SK-N-SH (cell line): ENCODE measurements around the gene CCDC27.

Experiments
- CTCF ChIP-seq: fragments of 200-600 bp; sonication (generic); IDR thresholded peaks from 2 replicates; pipeline ENCODE4 v1.6.1; 2017; ENCODE audit warnings: antibody characterized with exemption, mild to moderate bottlenecking, moderate library complexity
- FOXJ3 ChIP-seq: sonication (generic); formaldehyde crosslinking; IDR thresholded peaks from 2 replicates; pipeline ENCODE4 v1.5.1; 2020; ENCODE audit warnings: mild to moderate bottlenecking, missing genetic modification reagents
- MEF2A ChIP-seq: IDR thresholded peaks from 2 replicates; pipeline ENCODE4 v1.4.0; 2012; ENCODE audit warnings: low read depth, borderline replicate concordance
- PBX3 ChIP-seq: IDR thresholded peaks from 2 replicates; pipeline ENCODE4; 2012
- POLR2AphosphoS5 ChIP-seq: IDR thresholded peaks from 2 replicates; pipeline ENCODE4 v1.6.1; 2012; ENCODE audit warnings: low read depth, low read length
- SIN3A ChIP-seq: IDR thresholded peaks from 2 replicates; pipeline ENCODE4 v1.6.1; 2012; ENCODE audit warnings: low read depth, mild to moderate bottlenecking, low read length, moderate library complexity, borderline replicate concordance
- SMC3 ChIP-seq: IDR thresholded peaks from 2 replicates; pipeline ENCODE4 v1.6.1; 2012; ENCODE audit warnings: low read depth, low read length, improper control_type of control experiment
- TEAD4 ChIP-seq: IDR thresholded peaks from 2 replicates; pipeline ENCODE4 v1.4.0; 2012; ENCODE audit warnings: mild to moderate bottlenecking, borderline replicate concordance; ENCODE audit not compliant: insufficient read depth
- ZBTB33 ChIP-seq: IDR thresholded peaks from 2 replicates; pipeline ENCODE4 v1.4.0; 2012; ENCODE audit warnings: low read depth, borderline replicate concordance
- TF ChIP-seq, protein P1 (sequence below): IDR thresholded peaks from 2 replicates; pipeline ENCODE4 v1.6.1; 2012; ENCODE audit warnings: mild to moderate bottlenecking, low read depth, low read length, moderate library complexity

- TF ChIP-seq CTCF, result no peak
- TF ChIP-seq FOXJ3 (CRISPR knock-in tag), result no peak
- TF ChIP-seq MEF2A, result no peak
- no peak for TF ChIP-seq ZBTB33
- no peak for TF ChIP-seq TEAD4
- no peak for TF ChIP-seq SMC3
- TF ChIP-seq PBX3, result no peak
- TF ChIP-seq, protein P1, sequence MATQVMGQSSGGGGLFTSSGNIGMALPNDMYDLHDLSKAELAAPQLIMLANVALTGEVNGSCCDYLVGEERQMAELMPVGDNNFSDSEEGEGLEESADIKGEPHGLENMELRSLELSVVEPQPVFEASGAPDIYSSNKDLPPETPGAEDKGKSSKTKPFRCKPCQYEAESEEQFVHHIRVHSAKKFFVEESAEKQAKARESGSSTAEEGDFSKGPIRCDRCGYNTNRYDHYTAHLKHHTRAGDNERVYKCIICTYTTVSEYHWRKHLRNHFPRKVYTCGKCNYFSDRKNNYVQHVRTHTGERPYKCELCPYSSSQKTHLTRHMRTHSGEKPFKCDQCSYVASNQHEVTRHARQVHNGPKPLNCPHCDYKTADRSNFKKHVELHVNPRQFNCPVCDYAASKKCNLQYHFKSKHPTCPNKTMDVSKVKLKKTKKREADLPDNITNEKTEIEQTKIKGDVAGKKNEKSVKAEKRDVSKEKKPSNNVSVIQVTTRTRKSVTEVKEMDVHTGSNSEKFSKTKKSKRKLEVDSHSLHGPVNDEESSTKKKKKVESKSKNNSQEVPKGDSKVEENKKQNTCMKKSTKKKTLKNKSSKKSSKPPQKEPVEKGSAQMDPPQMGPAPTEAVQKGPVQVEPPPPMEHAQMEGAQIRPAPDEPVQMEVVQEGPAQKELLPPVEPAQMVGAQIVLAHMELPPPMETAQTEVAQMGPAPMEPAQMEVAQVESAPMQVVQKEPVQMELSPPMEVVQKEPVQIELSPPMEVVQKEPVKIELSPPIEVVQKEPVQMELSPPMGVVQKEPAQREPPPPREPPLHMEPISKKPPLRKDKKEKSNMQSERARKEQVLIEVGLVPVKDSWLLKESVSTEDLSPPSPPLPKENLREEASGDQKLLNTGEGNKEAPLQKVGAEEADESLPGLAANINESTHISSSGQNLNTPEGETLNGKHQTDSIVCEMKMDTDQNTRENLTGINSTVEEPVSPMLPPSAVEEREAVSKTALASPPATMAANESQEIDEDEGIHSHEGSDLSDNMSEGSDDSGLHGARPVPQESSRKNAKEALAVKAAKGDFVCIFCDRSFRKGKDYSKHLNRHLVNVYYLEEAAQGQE, result no peak
- no peak for TF ChIP-seq SIN3A
- no peak for TF ChIP-seq POLR2AphosphoS5
Observed at GRCh38 chr1:3776231-3776961, 24.1 kb downstream of the CCDC27 start.
